ENCODE measurements around the gene MIF4GD.
"Not testable (repeated sequence)": the region's sequence is repeated elsewhere in the genome, so short reads cannot be mapped to it uniquely, and the experiment has no call there.

MIF4GD gene

GRCh38 chr17:75261336-75262111 is 9.5 kb downstream of the MIF4GD start, which contains the start of the genes GGA3 and MRPS7:
Gene GGA3, minus strand, starts transcription at chr17:75261606. Its CDS starts 19 bp downstream, at chr17:75261587.
Gene MRPS7, plus strand, starts transcription at chr17:75261879. Its CDS starts 22 bp downstream, at chr17:75261901.
- in situ Hi-C loops (cut with HindIII; ENCODE audit: low sequenced_read_pairs) = no loop called here

- in situ Hi-C loops (cut with HindIII; ENCODE audit: low sequenced_read_pairs) = no loop called here
Measured at GRCh38 chr17:75260641-75261335, 10.2 kb downstream of the MIF4GD start.

- in situ Hi-C loops (cut with HindIII; ENCODE audit: low sequenced_read_pairs) = not testable (repeated sequence)
Measured at GRCh38 chr17:75257228-75257627, 13.8 kb downstream of the MIF4GD start.

GRCh38 chr17:75255954-75256698 is 14.9 kb downstream of the MIF4GD start:
- in situ Hi-C loops (cut with HindIII; ENCODE audit: low sequenced_read_pairs) = not testable (repeated sequence)

- in situ Hi-C loops (cut with HindIII; ENCODE audit: low sequenced_read_pairs) = no loop called here
Measured at GRCh38 chr17:75252039-75252816, 18.8 kb downstream of the MIF4GD start.

- in situ Hi-C loops (cut with HindIII; ENCODE audit: low sequenced_read_pairs) = no loop called here
Measured at GRCh38 chr17:75250009-75250471, 21.0 kb downstream of the MIF4GD start.

GRCh38 chr17:75249564-75249963 is 21.5 kb downstream of the MIF4GD start:
- in situ Hi-C loops (cut with HindIII; ENCODE audit: low sequenced_read_pairs) = no loop called here

- in situ Hi-C loops (cut with HindIII; ENCODE audit: low sequenced_read_pairs) = no loop called here
Measured at GRCh38 chr17:75246404-75246803, 24.6 kb downstream of the MIF4GD start.

- in situ Hi-C loops (cut with HindIII; ENCODE audit: low sequenced_read_pairs) = no loop called here
Measured at GRCh38 chr17:75245011-75245410, 26.0 kb downstream of the MIF4GD start.

GRCh38 chr17:75244133-75244866 is 26.7 kb downstream of the MIF4GD start:
- in situ Hi-C loops (cut with HindIII; ENCODE audit: low sequenced_read_pairs) = no loop called here

GRCh38 chr17:75242461-75243042 is 28.5 kb downstream of the MIF4GD start:
- in situ Hi-C loops (cut with HindIII; ENCODE audit: low sequenced_read_pairs) = no loop called here

GRCh38 chr17:75241996-75242460 is 29.0 kb downstream of the MIF4GD start:
- in situ Hi-C loops (cut with HindIII; ENCODE audit: low sequenced_read_pairs) = no loop called here

- in situ Hi-C loops (cut with HindIII; ENCODE audit: low sequenced_read_pairs) = no loop called here
Measured at GRCh38 chr17:75241502-75241901, 29.5 kb downstream of the MIF4GD start.

- in situ Hi-C loops (cut with HindIII; ENCODE audit: low sequenced_read_pairs) = no loop called here
Measured at GRCh38 chr17:75241143-75241430, 29.9 kb downstream of the MIF4GD start.

GRCh38 chr17:75240394-75241142 is 30.5 kb downstream of the MIF4GD start:
- in situ Hi-C loops (cut with HindIII; ENCODE audit: low sequenced_read_pairs) = no loop called here

- in situ Hi-C loops (cut with HindIII; ENCODE audit: low sequenced_read_pairs) = no loop called here
Measured at GRCh38 chr17:75239778-75240393, 31.1 kb downstream of the MIF4GD start.

GRCh38 chr17:75239214-75239613 is 31.8 kb downstream of the MIF4GD start:
- in situ Hi-C loops (cut with HindIII; ENCODE audit: low sequenced_read_pairs) = no loop called here

GRCh38 chr17:75238684-75239191 is 32.3 kb downstream of the MIF4GD start:
- in situ Hi-C loops (cut with HindIII; ENCODE audit: low sequenced_read_pairs) = no loop called here

Data from DLD1 (cell line).